ENCODE results near the gene OTULIN.

The OTULIN gene

DNA sequence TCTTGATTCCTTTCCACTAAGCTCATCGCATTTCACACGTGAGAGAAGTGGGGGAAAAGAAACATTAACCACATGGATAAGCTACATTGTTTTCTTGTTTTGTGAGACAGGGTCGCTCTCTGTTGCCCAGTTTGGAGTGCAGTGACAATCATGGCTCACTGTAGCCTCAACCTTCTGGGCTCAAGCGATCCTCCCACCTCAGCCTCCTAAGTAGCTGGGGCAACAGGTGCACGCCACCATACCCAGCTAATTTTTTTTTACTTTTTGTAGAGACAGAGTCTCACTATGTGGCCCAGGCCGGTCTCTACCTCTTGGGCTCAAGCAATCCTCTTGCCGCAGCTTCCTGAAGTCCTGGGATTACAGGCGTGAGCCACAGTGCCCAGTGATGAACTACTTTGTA is 2.8 kb downstream of the OTULIN start:
- no peak for FAIRE-seq
- TF ChIP-seq, protein P1, sequence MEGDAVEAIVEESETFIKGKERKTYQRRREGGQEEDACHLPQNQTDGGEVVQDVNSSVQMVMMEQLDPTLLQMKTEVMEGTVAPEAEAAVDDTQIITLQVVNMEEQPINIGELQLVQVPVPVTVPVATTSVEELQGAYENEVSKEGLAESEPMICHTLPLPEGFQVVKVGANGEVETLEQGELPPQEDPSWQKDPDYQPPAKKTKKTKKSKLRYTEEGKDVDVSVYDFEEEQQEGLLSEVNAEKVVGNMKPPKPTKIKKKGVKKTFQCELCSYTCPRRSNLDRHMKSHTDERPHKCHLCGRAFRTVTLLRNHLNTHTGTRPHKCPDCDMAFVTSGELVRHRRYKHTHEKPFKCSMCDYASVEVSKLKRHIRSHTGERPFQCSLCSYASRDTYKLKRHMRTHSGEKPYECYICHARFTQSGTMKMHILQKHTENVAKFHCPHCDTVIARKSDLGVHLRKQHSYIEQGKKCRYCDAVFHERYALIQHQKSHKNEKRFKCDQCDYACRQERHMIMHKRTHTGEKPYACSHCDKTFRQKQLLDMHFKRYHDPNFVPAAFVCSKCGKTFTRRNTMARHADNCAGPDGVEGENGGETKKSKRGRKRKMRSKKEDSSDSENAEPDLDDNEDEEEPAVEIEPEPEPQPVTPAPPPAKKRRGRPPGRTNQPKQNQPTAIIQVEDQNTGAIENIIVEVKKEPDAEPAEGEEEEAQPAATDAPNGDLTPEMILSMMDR (IDR thresholded peaks at IDR 0.05; ENCODE audit: insufficient read depth, missing control alignments), result no peak
- DNase-seq (ENCODE audit: insufficient read length, low spot score), result no peak

DNA sequence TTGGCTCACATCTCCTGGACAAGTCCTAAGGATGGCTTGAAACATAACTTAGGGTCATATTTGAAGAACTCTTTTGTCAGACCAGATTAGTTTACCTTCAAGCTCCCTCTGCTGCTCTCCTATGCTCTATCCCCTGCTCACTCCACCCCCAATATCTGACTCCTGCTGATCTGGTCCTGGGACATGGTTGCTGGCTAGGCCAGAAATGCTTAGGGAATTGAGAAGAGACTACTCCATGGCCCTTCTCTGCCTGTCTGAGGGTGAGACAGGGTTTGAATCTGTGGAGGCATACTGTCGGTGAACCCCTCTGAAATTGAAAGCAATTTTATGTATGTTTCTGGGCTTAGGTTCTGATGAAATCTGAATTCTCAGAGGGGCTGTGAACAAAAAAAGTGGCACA is 3.3 kb downstream of the OTULIN start:
- TF ChIP-seq, protein P1 (IDR thresholded peaks at IDR 0.05; ENCODE audit: insufficient read depth, missing control alignments), result no peak
- no peak for DNase-seq (ENCODE audit: insufficient read length, low spot score)
- no peak for FAIRE-seq

DNA sequence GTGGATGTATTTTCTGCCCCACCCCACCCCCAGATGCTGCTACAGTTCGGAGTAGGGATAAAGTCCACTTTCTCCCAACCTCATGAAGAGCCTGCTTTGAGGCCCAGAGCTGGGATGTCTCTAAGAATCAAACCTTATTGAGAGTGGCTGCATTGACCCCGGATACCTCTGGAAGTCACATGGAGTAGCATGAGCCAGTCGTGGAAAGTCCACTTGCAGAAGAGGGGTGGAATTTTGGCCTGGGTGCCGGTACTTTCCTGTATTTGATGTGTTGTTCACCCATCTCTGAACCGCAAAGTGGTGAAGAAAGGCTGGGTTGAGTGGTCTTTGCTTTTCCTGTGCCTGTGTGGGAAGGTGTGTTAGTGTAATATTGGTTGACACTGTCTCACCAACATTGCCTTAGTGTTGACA is 3.7 kb downstream of the OTULIN start:
- DNase-seq (ENCODE audit: insufficient read length, low spot score) (no peak), FAIRE-seq (no peak)
- TF ChIP-seq, protein P1 (IDR thresholded peaks at IDR 0.05; ENCODE audit: insufficient read depth, missing control alignments), result no peak

DNA sequence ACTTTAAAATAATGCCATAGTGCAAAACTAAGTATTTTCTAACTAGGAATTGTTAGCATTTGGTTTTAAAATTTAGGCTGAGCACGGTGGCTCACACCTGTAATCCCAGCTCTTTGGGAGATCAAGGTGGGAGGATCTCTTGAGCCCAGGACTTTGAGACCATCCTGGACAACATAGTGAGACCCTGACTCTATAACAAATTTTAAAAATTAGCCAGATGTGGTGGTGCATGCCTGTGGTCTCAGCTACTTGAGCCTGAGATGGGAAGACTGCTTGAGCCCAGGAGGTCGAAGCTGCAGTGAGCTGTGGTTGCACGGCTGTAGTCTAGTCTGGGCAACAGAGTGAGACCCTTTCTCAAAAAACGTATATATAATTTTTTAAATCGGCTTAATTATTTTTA is 4.9 kb downstream of the OTULIN start:
- no peak for FAIRE-seq
- no peak for DNase-seq (ENCODE audit: insufficient read length, low spot score)
- TF ChIP-seq, protein P1 (IDR thresholded peaks at IDR 0.05; ENCODE audit: insufficient read depth, missing control alignments), result no peak

DNA sequence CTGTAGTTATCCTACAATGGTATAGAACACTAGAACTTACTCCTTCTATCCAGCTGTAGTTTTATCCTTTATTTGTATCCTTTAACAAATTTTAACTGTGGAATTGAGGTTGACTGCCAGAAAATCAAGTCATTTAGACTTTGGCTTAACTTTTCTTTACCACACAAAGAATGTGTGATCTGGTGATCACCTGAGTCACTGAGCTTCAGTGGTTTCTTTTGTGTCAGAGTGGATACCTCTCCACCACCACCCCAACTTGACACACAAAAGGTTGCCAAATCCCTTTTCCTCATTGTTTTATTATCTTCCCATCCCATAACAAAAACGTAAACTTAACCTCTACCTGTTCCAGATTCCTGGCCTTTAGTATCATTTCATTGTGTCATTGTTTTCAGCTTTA is 5.5 kb downstream of the OTULIN start:
- DNase-seq (ENCODE audit: insufficient read length, low spot score) (no peak), FAIRE-seq (no peak)
- TF ChIP-seq, protein P1 (IDR thresholded peaks at IDR 0.05; ENCODE audit: insufficient read depth, missing control alignments), result no peak

DNA sequence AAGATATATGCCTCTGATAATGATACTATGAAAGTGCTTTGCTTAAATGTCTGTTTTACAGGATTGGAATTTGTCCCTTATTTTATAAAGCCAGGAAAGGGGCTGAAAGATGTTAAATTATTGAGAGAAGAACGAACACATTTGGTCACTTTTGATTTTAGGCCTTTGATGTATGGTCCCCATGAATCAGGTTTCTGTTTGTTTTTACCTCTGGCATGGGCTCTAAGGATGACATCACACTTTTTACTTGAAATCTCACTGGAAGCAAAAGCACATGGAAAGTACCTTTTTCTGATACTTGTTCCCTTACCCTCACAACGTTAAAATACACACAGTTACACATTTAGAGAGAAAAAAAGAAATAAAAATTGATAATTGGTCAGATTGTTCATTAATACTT is 6.9 kb downstream of the OTULIN start:
- FAIRE-seq (no peak), DNase-seq (ENCODE audit: insufficient read length, low spot score) (no peak)
- TF ChIP-seq, protein P1 (IDR thresholded peaks at IDR 0.05; ENCODE audit: insufficient read depth, missing control alignments), result no peak

DNA sequence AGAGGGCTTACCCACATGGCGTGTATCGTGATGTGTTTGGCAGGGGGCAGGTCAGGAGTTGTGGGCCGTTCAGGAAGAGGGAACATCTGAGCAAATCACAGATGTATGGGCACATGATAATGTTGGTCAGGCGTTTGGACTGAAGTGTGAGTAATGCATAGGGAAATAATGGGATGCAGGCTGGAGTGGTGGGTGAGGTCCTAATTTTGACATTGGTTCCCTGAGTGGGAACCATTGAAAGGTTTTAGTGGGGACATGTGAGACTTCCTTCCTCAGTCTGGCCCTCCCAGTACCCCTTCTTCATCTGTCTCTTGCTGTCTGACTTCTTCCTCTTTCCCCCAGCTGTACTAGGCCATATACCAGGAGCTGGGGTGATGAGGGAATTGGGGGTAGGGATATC is 7.6 kb downstream of the OTULIN start:
- FAIRE-seq, result no peak
- TF ChIP-seq, protein P1 (IDR thresholded peaks at IDR 0.05; ENCODE audit: insufficient read depth, missing control alignments), result no peak
- DNase-seq (ENCODE audit: insufficient read length, low spot score), result no peak

All from D721Med (cell line).